ENCODE data around the gene NRGN.

The NRGN gene

GRCh38 chr11:124739479-124740276 is at the start of gene NRGN:
TSS of gene NRGN (plus strand) at chr11:124739942. CDS start at chr11:124740085, 143 bp downstream.
- TF ChIP-seq CTCF (IDR thresholded peaks at IDR 0.05; ENCODE audit: low read depth, low read length): no peak
- H3K4me3 ChIP-seq (ENCODE audit: low read depth, low read length): peak within 1 kb of the TSS; percentile 72

GRCh38 chr11:124693142-124693541 is 46.6 kb upstream of the NRGN start:
- TF ChIP-seq CTCF (IDR thresholded peaks at IDR 0.05; ENCODE audit: low read depth, low read length): no peak
- no peak overlapping the region for H3K4me3 ChIP-seq (ENCODE audit: low read depth, low read length)

GRCh38 chr11:124699547-124699946 is 40.2 kb upstream of the NRGN start:
- no peak for TF ChIP-seq CTCF (IDR thresholded peaks at IDR 0.05; ENCODE audit: low read depth, low read length)

GRCh38 chr11:124700028-124700427 is 39.7 kb upstream of the NRGN start:
- TF ChIP-seq CTCF (IDR thresholded peaks at IDR 0.05; ENCODE audit: low read depth, low read length): no peak
- H3K4me3 ChIP-seq (ENCODE audit: low read depth, low read length): no peak overlapping the region

More at GRCh38 chr11:124699547-124699946, 40.2 kb upstream of the NRGN start:
- H3K4me3 ChIP-seq (ENCODE audit: low read depth, low read length): no peak overlapping the region

- TF ChIP-seq CTCF (IDR thresholded peaks at IDR 0.05; ENCODE audit: low read depth, low read length): no peak
- H3K4me3 ChIP-seq (ENCODE audit: low read depth, low read length): no peak overlapping the region
These were observed 31.9 kb upstream of the NRGN start for GRCh38 chr11:124707829-124708228.

GRCh38 chr11:124712392-124712791 is 27.4 kb upstream of the NRGN start:
- no peak for TF ChIP-seq CTCF (IDR thresholded peaks at IDR 0.05; ENCODE audit: low read depth, low read length)
- H3K4me3 ChIP-seq (ENCODE audit: low read depth, low read length): no peak overlapping the region

GRCh38 chr11:124716591-124716990 is 23.2 kb upstream of the NRGN start:
- TF ChIP-seq CTCF (IDR thresholded peaks at IDR 0.05; ENCODE audit: low read depth, low read length): no peak
- H3K4me3 ChIP-seq (ENCODE audit: low read depth, low read length): no peak overlapping the region
